HCT116 (cell line): ENCODE data around the gene SPPL2B.

Source experiments
- ATF3 ChIP-seq: IDR thresholded peaks from 2 replicates; pipeline ENCODE4 v1.6.1; 2012
- CEBPB ChIP-seq: IDR thresholded peaks from 2 replicates; pipeline ENCODE4 v1.6.1; 2012; ENCODE audit warnings: low read depth
- CTCF ChIP-seq, 3 experiments: fragments of 200-600 bp in 1 of 3; sonication (generic) in 1 of 3; IDR thresholded peaks in 2 of 3; conservative IDR thresholded peaks in 1 of 3; 2 replicates each; pipeline ENCODE4 v1.5.1; 2012 to 2017; ENCODE audit warnings: low read depth in 2 of 3, low read length in 2 of 3, antibody characterized with exemption in 1 of 3, borderline replicate concordance in 1 of 3, control low read depth in 1 of 3, mild to moderate bottlenecking in 1 of 3, mixed read lengths in 1 of 3, mixed run types in 1 of 3, moderate library complexity in 1 of 3; ENCODE audit not compliant: insufficient read depth in 1 of 3
- EZH2 ChIP-seq: fragments of 200-600 bp; sonication (generic); IDR thresholded peaks from 2 replicates; pipeline ENCODE4 v1.6.1; 2017; ENCODE audit warnings: antibody characterized with exemption, mixed run types
- FOSL1 ChIP-seq: IDR thresholded peaks from 2 replicates; pipeline ENCODE4 v1.6.1; 2012; ENCODE audit warnings: low read depth
- POLR2A ChIP-seq: IDR thresholded peaks from 2 replicates; pipeline ENCODE4 v1.7.0; 2011; ENCODE audit warnings: borderline replicate concordance; ENCODE audit not compliant: insufficient read depth, insufficient read length; ENCODE audit errors: extremely low read depth
- RAD21 ChIP-seq: IDR thresholded peaks from 2 replicates; pipeline ENCODE4 v1.6.1; 2012; ENCODE audit warnings: low read depth, mild to moderate bottlenecking
- REST ChIP-seq: IDR thresholded peaks from 2 replicates; pipeline ENCODE4 v1.6.1; 2012; ENCODE audit warnings: low read depth
- TF ChIP-seq, protein P1 (sequence below): IDR thresholded peaks from 2 replicates; pipeline ENCODE4 v1.6.1; 2011; ENCODE audit warnings: mild to moderate bottlenecking, low read length, moderate library complexity; ENCODE audit not compliant: insufficient replicate concordance; ENCODE audit errors: extremely low read depth

GRCh38 chr19:2283835-2284507, 44.5 kb upstream of the SPPL2B start:
- TF ChIP-seq RAD21 (no peak), EZH2 (no peak), CEBPB (no peak), POLR2A (no peak), CTCF (IDR thresholded peaks at IDR 0.05 in 2 of 3, conservative IDR thresholded peaks at IDR 0.05 in 1 of 3; ENCODE audit: borderline replicate concordance in 1 of 3, insufficient read depth in 1 of 3, low read depth in 2 of 3, low read length in 2 of 3) (no peak), ATF3 (no peak), REST (no peak), FOSL1 (no peak)
- TF ChIP-seq, protein P1, sequence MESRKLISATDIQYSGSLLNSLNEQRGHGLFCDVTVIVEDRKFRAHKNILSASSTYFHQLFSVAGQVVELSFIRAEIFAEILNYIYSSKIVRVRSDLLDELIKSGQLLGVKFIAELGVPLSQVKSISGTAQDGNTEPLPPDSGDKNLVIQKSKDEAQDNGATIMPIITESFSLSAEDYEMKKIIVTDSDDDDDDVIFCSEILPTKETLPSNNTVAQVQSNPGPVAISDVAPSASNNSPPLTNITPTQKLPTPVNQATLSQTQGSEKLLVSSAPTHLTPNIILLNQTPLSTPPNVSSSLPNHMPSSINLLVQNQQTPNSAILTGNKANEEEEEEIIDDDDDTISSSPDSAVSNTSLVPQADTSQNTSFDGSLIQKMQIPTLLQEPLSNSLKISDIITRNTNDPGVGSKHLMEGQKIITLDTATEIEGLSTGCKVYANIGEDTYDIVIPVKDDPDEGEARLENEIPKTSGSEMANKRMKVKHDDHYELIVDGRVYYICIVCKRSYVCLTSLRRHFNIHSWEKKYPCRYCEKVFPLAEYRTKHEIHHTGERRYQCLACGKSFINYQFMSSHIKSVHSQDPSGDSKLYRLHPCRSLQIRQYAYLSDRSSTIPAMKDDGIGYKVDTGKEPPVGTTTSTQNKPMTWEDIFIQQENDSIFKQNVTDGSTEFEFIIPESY = no peak
